A673 (cell line): Measurements from ENCODE around the gene SLC22A23. TPM values are rescaled to one million over a fixed set of nuclear protein-coding genes. Genes with fewer than 3 reads are reported as not detected.

ENCODE experiments used
- BruUV-seq: library from RNA; stranded (reverse); fragments of 400-500 nt; replicated peaks from 2 replicates; lab custom pipeline; 2021; lab: Mats Ljungman, UMichigan
- CTCF ChIA-PET: fragments of 300-600 bp; sonication (Branson Sonifier 250); formaldehyde crosslinking; loops from one replicate; lab custom pipeline; 2022; ENCODE audit warnings: antibody characterized with exemption; lab: Charles Lee
- POLR2A ChIA-PET: fragments of 300-600 bp; sonication (Branson Sonifier 250); formaldehyde crosslinking; loops from one replicate; lab custom pipeline; 2022; ENCODE audit warnings: antibody characterized with exemption; ENCODE audit not compliant: low non-redundant PET; lab: Charles Lee
- DNase-seq: peaks from one replicate; pipeline ENCODE4 v3.0.0-alpha.2; 2015; ENCODE audit warnings: low spot score
- H3K27ac ChIP-seq: fragments of 200-600 bp; sonication (generic); 2 replicates; pipeline ENCODE4 v1.5.1; 2016; ENCODE audit warnings: mixed run types, low read depth, mild to moderate bottlenecking, mixed read lengths, antibody characterized with exemption, low read length; ENCODE audit not compliant: poor library complexity, severe bottlenecking
- H3K27me3 ChIP-seq: fragments of 200-600 bp; sonication (generic); replicated peaks from 2 replicates; pipeline ENCODE4 v1.6.1; 2017; ENCODE audit warnings: mixed run types, low read depth, mild to moderate bottlenecking, mixed read lengths, antibody characterized with exemption, low read length; ENCODE audit not compliant: insufficient read depth, poor library complexity
- H3K36me3 ChIP-seq: fragments of 200-600 bp; sonication (generic); 2 replicates; pipeline ENCODE4 v1.6.1; 2016; ENCODE audit warnings: mixed run types, mild to moderate bottlenecking, mixed read lengths, antibody characterized with exemption, low read length; ENCODE audit not compliant: insufficient read depth, poor library complexity, severe bottlenecking
- H3K4me1 ChIP-seq: fragments of 200-600 bp; sonication (generic); 2 replicates; pipeline ENCODE4 v1.6.1; 2017; ENCODE audit warnings: mixed run types, mild to moderate bottlenecking, mixed read lengths, antibody characterized with exemption, low read length; ENCODE audit not compliant: insufficient read depth, poor library complexity, severe bottlenecking
- H3K4me3 ChIP-seq: fragments of 200-600 bp; sonication (generic); 2 replicates; pipeline ENCODE4 v1.5.1; 2016; ENCODE audit warnings: low read depth, mixed run types, mild to moderate bottlenecking, mixed read lengths, low read length; ENCODE audit not compliant: poor library complexity, severe bottlenecking
- H3K9me3 ChIP-seq: fragments of 200-600 bp; sonication (generic); 2 replicates; pipeline ENCODE4 v1.6.1; 2016; ENCODE audit warnings: mixed run types, low read depth, mild to moderate bottlenecking, mixed read lengths, antibody characterized with exemption, low read length; ENCODE audit not compliant: poor library complexity, severe bottlenecking
- EZH2 ChIP-seq: fragments of 200-600 bp; sonication (generic); IDR thresholded peaks from 2 replicates; pipeline ENCODE4 v1.6.1; 2017; ENCODE audit warnings: borderline replicate concordance, low read depth, mild to moderate bottlenecking, mixed read lengths, antibody characterized with exemption, low read length; ENCODE audit not compliant: poor library complexity, severe bottlenecking
- intact Hi-C: fragments of 100-400 bp; cut with micrococcal nuclease; formaldehyde crosslinking; loops from one replicate; pipeline ENCODE4 v1.10.0; 2022; ENCODE audit not compliant: unreplicated experiment
- total RNA-seq: library from RNA; stranded (reverse); gene quantifications from 2 replicates; pipeline ENCODE4 v1.2.3, GENCODE V29; 2021
- TF ChIP-seq, protein P1 (sequence below): fragments of 300-800, 200-600 bp; sonication (generic); conservative IDR thresholded peaks from 2 replicates; pipeline ENCODE4 v1.5.1; 2017; ENCODE audit warnings: low read depth, mild to moderate bottlenecking, antibody characterized with exemption, low read length, moderate library complexity, mixed read lengths

The SLC22A23 gene
- total RNA-seq, 1 experiment from 2014 or later: 6.2 TPM

DNA sequence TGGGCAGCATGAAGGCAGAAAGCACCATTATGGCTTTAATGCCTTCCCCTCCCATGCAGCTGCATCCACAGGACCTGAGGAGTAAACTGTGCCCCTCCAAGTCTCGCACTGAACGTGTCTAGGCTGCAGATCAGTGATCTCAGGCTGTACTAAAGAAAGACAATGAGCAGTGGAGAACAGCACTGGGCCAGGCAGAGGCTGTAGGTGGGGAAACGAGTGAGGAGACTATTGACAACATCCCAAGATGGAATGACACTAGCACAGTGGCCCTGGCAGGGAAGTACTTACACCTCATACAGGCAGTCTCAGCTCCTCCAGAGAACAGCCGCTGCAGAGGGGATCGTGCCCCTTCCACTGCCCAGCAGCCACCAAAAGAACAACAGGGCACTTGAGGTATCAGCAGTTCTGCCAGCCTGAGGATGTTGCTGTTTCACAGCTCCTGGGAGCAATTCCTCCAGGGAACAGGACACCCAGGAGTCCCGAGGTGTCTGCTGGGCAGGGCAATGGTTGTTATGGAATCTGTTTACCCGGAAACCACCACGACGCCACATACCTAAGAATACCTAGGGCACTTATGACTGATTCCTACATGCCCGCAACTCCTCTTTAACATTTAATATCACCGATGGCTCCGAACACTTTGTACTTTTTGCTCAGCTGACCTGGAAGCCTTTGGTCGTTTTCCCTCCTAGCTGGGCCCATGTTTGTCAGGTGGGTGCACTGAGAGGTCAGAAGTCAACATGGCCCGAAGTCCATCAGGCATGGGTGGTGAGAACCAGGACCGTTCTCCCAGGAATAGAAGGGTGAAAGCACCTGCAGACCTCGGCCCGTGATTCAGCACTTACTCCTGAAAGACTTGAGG is 79.1 kb downstream of the SLC22A23 start:
- Histone ChIP-seq H3K27ac (no peak overlapping the region), H3K4me1 (no peaks in the 10 kb centered on the region), H3K27me3 (no peaks in the 10 kb centered on the region), H3K9me3 (no peaks in the 10 kb centered on the region), H3K36me3 (no peaks in the 10 kb centered on the region), H3K4me3 (no peak overlapping the region)
- intact Hi-C loops: no loop called here
- POLR2A ChIA-PET: no interaction called here
- TF ChIP-seq, protein P1, sequence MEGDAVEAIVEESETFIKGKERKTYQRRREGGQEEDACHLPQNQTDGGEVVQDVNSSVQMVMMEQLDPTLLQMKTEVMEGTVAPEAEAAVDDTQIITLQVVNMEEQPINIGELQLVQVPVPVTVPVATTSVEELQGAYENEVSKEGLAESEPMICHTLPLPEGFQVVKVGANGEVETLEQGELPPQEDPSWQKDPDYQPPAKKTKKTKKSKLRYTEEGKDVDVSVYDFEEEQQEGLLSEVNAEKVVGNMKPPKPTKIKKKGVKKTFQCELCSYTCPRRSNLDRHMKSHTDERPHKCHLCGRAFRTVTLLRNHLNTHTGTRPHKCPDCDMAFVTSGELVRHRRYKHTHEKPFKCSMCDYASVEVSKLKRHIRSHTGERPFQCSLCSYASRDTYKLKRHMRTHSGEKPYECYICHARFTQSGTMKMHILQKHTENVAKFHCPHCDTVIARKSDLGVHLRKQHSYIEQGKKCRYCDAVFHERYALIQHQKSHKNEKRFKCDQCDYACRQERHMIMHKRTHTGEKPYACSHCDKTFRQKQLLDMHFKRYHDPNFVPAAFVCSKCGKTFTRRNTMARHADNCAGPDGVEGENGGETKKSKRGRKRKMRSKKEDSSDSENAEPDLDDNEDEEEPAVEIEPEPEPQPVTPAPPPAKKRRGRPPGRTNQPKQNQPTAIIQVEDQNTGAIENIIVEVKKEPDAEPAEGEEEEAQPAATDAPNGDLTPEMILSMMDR: no peak
- no peak for TF ChIP-seq EZH2
- no TSS peak for BruUV-seq
- CTCF ChIA-PET: no interaction called here
- DNase-seq: no peak

DNA sequence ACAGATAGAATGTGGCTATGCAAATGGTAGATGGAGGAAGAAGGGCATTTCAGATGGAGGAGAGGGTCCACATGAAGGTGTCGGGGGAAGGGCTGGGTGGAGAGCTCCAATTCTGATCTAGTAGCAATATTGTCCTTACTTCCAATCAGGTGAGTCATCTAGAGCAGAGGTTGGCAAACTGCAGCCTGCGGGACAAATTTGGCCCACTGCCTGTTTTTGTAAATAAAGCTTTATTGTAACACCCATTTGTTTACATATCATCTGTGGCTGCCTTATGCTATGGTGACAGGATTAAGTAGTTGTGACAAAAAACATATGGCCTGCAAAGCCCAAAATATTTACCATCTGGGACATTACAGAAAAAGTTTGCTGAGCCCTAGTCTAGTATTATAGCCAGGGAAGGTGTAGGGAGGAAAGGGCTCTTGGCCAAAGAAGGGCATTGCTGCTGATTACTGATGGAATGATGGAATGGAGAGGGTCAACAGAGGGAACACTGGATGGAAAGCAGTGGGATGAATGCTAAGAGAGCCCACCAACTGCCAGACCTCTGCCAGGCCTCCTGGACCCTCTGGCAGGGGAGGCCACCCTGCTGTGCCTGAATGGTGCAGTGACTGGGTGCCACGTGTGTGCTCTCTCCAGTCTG is 79.8 kb downstream of the SLC22A23 start:
- H3K27ac ChIP-seq: no peak overlapping the region
- no TSS peak for BruUV-seq
- H3K36me3 ChIP-seq: no peaks in the 10 kb centered on the region
- H3K4me3 ChIP-seq: no peak overlapping the region
- TF ChIP-seq, protein P1: no peak
- TF ChIP-seq EZH2: no peak
- no peak for DNase-seq
- ChIA-PET POLR2A (no interaction called here), CTCF (no interaction called here)
- H3K9me3 ChIP-seq: no peaks in the 10 kb centered on the region
- no peaks in the 10 kb centered on the region for H3K27me3 ChIP-seq
- intact Hi-C loops: no loop called here
- no peaks in the 10 kb centered on the region for H3K4me1 ChIP-seq

DNA sequence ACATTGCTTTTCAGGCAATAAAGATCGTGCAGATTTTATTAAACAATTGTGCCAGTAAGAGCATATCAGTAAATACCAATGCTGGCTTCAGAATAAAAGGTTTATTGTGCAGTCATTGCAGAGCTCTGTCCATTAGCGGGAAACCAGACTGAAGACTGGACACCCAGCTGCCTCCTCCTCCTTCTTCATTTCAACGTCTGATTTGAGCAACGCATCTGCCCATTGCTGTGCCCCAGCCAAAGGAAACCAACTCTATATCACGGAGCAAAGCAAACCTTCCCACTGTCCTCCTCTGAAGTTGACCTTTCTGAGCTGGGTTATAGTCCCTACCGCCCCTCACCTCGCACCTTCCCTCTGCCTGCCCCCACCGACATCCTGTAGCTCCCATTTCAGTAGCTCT is 80.8 kb downstream of the SLC22A23 start:
- CTCF ChIA-PET: no interaction called here
- no peak for DNase-seq
- no peaks in the 10 kb centered on the region for H3K27me3 ChIP-seq
- H3K36me3 ChIP-seq: no peaks in the 10 kb centered on the region
- no peak overlapping the region for H3K4me3 ChIP-seq
- no peaks in the 10 kb centered on the region for H3K4me1 ChIP-seq
- POLR2A ChIA-PET: no interaction called here
- intact Hi-C loops: no loop called here
- no peaks in the 10 kb centered on the region for H3K9me3 ChIP-seq
- no peak for TF ChIP-seq EZH2
- TF ChIP-seq, protein P1: no peak
- no peak overlapping the region for H3K27ac ChIP-seq
- BruUV-seq: no TSS peak
